Measurements from ENCODE around the gene TMEM272.

DNA sequence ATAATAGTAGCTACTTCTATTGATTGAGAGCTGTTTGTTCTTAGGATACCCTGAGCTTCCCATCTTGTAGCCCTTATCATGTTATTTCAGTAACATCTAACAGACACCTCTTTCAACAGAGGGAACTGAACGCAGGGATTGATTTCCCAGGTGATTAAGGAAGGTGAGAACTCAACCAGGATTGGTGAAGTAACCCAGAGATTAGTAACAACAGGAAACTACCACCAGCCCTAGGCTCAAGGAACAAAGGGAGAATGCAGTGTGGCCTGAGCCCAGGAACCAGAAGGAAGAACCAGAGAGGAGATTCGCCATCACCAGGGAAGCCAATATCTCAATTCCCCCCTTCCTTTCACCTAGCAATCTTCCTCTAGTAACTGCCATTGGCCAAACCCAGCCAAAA, 49.6 kb downstream of the TMEM272 start:
- no peak for TF ChIP-seq SP1 (IDR thresholded peaks at IDR 0.05)
- no peak for TF ChIP-seq FOXM1 (IDR thresholded peaks at IDR 0.05; ENCODE audit: borderline replicate concordance)
- no peak for TF ChIP-seq FOXK2 (IDR thresholded peaks at IDR 0.05)
- no peak for TF ChIP-seq BHLHE40 (IDR thresholded peaks at IDR 0.05; ENCODE audit: borderline replicate concordance)
- TF ChIP-seq SUZ12 (IDR thresholded peaks at IDR 0.05) = no peak
- TF ChIP-seq NFRKB (IDR thresholded peaks at IDR 0.05) = no peak
- TF ChIP-seq CTBP1 (IDR thresholded peaks at IDR 0.05; ENCODE audit: borderline replicate concordance) = no peak

Measured in HEK293T (cell line).